ENCODE results near the gene PDE2A. TPM values are rescaled to one million over a fixed set of nuclear protein-coding genes. Genes with fewer than 3 reads are reported as not detected.

The PDE2A gene
- total and polyA plus RNA-seq, 3 donors from 2014 or later = 14.1 to 20.6 (median 15.2) TPM

- no peaks in the 10 kb centered on the region for H3K27me3 ChIP-seq
- H3K27ac ChIP-seq = no peak overlapping the region
- peaks cover 14% of the 10 kb centered on the region for H3K4me1 ChIP-seq
- H3K9me3 ChIP-seq = no peaks in the 10 kb centered on the region
- intact Hi-C loops (cut with DNase I; ENCODE audit: low total_unique reads) = loop anchor here (5.0 kb wide), 1 partner anchor 52 kb away; no protein-coding TSS in a partner anchor
- peak; percentile 17 to 29 (median 26) for TF ChIP-seq CTCF (IDR thresholded peaks at IDR 0.05)
- no peak for TF ChIP-seq POLR2A (IDR thresholded peaks at IDR 0.05)
- H3K4me3 ChIP-seq = peak overlapping the region; percentile 24 to 29
- no peaks in the 10 kb centered on the region for H3K36me3 ChIP-seq (ENCODE audit: low read depth, missing control alignments)
- peak; percentile 60 for DNase-seq
- 8 to 14% methylated on average over 10 to 67 of the region's 74 CpGs for WGBS, 2 donors
Measured at GRCh38 chr11:72589802-72590761, 84.1 kb downstream of the PDE2A start.

GRCh38 chr11:72588421-72589410 is 85.5 kb downstream of the PDE2A start:
- H3K27ac ChIP-seq = no peak overlapping the region
- WGBS, 2 donors = 83 to 87% methylated on average over 2 to 7 of the region's 7 CpGs
- no peak overlapping the region for H3K4me3 ChIP-seq
- no peak for DNase-seq
- H3K36me3 ChIP-seq (ENCODE audit: low read depth, missing control alignments) = no peaks in the 10 kb centered on the region
- peaks cover 22% of the 10 kb centered on the region for H3K4me1 ChIP-seq
- intact Hi-C loops (cut with DNase I; ENCODE audit: low total_unique reads) = loop anchor here (5.0 kb wide), 1 partner anchor 54 kb away; no protein-coding TSS in a partner anchor
- H3K27me3 ChIP-seq = no peaks in the 10 kb centered on the region
- H3K9me3 ChIP-seq = no peaks in the 10 kb centered on the region
- TF ChIP-seq POLR2A (IDR thresholded peaks at IDR 0.05) (no peak), CTCF (IDR thresholded peaks at IDR 0.05) (no peak)

GRCh38 chr11:72587696-72588095 is 86.5 kb downstream of the PDE2A start:
- no peak overlapping the region for H3K4me3 ChIP-seq
- H3K9me3 ChIP-seq = no peaks in the 10 kb centered on the region
- WGBS, 2 donors = 82 to 89% methylated on average over 1 of the region's 1 CpG
- intact Hi-C loops (cut with DNase I; ENCODE audit: low total_unique reads) = loop anchor here (5.0 kb wide), 1 partner anchor 55 kb away; no protein-coding TSS in a partner anchor
- peaks cover 22% of the 10 kb centered on the region for H3K4me1 ChIP-seq
- no peak overlapping the region for H3K27ac ChIP-seq
- no peaks in the 10 kb centered on the region for H3K36me3 ChIP-seq (ENCODE audit: low read depth, missing control alignments)
- no peaks in the 10 kb centered on the region for H3K27me3 ChIP-seq
- TF ChIP-seq CTCF (IDR thresholded peaks at IDR 0.05) = no peak
- no peak for TF ChIP-seq POLR2A (IDR thresholded peaks at IDR 0.05)
- no peak for DNase-seq

GRCh38 chr11:72586321-72587090 is 87.7 kb downstream of the PDE2A start:
- Histone ChIP-seq H3K4me3 (no peak overlapping the region), H3K36me3 (ENCODE audit: low read depth, missing control alignments) (no peaks in the 10 kb centered on the region), H3K9me3 (no peaks in the 10 kb centered on the region), H3K4me1 (peaks cover 22% of the 10 kb centered on the region), H3K27ac (no peak overlapping the region), H3K27me3 (no peaks in the 10 kb centered on the region)
- 87 to 90% methylated on average over 6 to 7 of the region's 7 CpGs for WGBS, 2 donors
- TF ChIP-seq CTCF (IDR thresholded peaks at IDR 0.05) = no peak
- no peak for TF ChIP-seq POLR2A (IDR thresholded peaks at IDR 0.05)
- intact Hi-C loops (cut with DNase I; ENCODE audit: low total_unique reads) = loop anchor here (5.0 kb wide), 1 partner anchor 56 kb away; no protein-coding TSS in a partner anchor
- no peak for DNase-seq
